PC-3 (cell line): Measurements from ENCODE around the gene MAD1L1.
"Not testable (repeated sequence)": the region's sequence is repeated elsewhere in the genome, so short reads cannot be mapped to it uniquely, and the experiment has no call there.

Experiments used
- EZH2phosphoT487 ChIP-seq: fragments of 300-600 bp; sonication (generic); IDR thresholded peaks from 2 replicates; pipeline ENCODE4 v1.6.1; 2018; ENCODE audit warnings: mild to moderate bottlenecking, antibody characterized with exemption, low read length, borderline replicate concordance
- TF ChIP-seq, protein P1 (sequence below): fragments of 300-600 bp; sonication (generic); conservative IDR thresholded peaks from 2 replicates; pipeline ENCODE4 v1.5.1; 2017; ENCODE audit warnings: antibody characterized with exemption, low read depth, mild to moderate bottlenecking, low read length

DNA sequence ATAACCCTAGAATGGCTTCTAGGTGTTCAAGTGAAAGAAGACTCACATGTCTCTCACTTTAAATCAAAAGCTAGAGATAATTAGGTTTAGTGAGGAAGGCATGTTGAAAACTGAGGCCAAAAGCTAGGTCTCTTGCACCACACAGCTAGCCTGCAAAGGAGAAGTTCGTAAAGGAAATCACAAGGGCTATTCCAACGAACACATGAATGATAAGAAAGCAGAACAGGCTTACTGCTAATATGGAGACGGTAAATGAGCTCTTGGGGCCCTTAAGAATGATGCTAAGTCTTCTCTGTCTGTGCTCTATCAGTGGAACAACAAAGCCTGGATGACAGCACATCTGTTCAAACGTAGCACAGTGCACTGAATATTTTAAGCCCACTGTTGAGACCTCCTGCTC, 401.3 kb downstream of the MAD1L1 start:
- TF ChIP-seq, protein P1, sequence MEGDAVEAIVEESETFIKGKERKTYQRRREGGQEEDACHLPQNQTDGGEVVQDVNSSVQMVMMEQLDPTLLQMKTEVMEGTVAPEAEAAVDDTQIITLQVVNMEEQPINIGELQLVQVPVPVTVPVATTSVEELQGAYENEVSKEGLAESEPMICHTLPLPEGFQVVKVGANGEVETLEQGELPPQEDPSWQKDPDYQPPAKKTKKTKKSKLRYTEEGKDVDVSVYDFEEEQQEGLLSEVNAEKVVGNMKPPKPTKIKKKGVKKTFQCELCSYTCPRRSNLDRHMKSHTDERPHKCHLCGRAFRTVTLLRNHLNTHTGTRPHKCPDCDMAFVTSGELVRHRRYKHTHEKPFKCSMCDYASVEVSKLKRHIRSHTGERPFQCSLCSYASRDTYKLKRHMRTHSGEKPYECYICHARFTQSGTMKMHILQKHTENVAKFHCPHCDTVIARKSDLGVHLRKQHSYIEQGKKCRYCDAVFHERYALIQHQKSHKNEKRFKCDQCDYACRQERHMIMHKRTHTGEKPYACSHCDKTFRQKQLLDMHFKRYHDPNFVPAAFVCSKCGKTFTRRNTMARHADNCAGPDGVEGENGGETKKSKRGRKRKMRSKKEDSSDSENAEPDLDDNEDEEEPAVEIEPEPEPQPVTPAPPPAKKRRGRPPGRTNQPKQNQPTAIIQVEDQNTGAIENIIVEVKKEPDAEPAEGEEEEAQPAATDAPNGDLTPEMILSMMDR = not testable (repeated sequence)
- TF ChIP-seq EZH2phosphoT487 = not testable (repeated sequence)
